HG03196 (cell line): ENCODE measurements around the gene BANF2.
"Not testable (repeated sequence)": the region's sequence is repeated elsewhere in the genome, so short reads cannot be mapped to it uniquely, and the experiment has no call there.

ENCODE experiments used
- ATAC-seq: cut with Tn5 transposase; IDR thresholded peaks from one replicate; pipeline ENCODE4 v1.9.1; 2021; ENCODE audit not compliant: unreplicated experiment

The BANF2 gene

DNA sequence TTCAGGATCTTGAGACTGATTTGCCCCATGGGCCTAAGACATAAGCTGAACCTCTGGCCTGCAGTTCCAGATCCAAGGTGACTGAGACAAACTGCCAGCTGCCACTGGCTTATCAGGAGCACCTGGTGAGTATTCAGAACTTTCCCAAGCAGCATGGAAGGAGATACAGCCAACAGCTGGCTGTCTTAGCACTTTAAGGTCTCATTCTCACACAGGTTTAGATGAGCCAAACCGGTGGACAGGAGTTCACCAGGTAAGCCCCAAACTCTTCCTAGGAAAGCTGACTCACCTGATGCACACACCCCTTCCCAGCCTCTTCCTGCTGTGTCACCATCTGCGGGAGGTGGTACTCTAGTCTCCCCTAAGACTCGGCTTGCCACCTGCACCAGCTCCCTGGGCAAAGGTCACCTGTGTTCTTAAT is at the start of gene BANF2:
Gene BANF2, plus strand, starts transcription at position 36 of the 421 bp plus-strand sequence. CDS start 25,060 bp downstream, outside the sequence.
- no peak for ATAC-seq

DNA sequence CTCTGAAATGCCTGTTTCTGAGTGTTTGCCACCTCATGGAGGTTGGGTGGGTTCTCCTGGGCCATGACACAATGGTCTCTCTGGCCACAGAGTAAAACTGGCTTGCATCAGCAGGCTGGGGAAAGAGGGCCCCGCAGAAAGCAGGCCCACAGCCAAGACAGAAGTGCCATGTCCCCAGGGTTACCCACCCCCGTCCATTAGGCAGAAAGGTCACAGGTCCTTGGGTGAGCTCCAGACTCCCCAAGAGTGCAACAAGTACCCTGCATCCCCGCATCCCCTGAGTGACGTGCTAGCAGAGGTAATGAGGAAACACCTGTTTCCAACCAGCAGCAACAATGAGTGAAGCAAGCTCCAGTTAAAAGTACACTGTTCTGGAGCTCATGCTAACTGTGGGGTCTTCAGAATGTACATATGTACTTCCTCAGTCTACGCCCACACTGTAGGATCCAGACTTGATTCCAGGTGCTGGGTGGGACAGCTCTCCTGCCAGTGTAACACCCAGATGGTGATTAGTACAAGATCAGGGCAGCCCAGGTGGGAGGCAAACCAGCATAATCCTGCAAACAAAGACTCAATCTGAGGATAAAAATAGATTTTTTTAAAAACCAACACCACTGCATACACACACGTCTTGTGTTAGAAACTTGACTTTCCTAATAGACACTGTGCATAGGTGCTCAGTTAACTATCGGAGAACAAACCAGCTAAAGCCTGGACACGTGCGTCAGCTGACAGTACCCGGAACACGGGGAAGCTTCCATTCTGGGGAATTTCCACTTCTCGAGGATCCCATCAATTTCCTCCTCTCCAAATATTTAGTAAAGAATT is 49.3 kb upstream of the BANF2 start:
- no peak for ATAC-seq

DNA sequence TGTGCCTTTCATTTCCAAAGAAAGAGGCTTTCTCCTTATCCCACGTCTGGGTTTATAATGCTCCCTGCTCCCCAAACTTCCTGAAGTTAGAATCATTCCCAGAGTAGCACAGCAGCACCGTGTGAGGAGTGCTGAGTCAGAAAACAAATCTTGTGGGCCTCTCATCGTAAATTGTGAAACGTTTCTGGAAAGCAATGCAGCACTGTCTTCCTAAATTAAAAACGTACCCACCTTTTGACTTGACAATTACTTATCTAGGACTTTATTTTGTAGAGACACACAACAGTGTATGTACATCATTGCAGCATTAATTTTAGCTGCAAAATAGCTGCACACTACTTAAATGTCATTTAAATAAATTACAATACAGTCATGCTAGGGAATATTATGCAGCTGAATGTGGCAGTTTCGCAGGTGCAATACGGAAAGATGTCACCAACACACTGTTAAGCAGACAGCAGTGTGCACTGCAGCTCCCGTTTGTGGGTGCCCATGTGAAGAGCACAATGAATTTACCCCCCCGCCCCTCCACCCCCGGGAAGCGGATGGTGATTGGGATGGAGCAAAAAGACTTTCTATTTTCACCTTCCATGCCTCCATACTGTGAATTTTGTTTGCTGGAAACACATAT is 48.5 kb upstream of the BANF2 start:
- no peak for ATAC-seq

DNA sequence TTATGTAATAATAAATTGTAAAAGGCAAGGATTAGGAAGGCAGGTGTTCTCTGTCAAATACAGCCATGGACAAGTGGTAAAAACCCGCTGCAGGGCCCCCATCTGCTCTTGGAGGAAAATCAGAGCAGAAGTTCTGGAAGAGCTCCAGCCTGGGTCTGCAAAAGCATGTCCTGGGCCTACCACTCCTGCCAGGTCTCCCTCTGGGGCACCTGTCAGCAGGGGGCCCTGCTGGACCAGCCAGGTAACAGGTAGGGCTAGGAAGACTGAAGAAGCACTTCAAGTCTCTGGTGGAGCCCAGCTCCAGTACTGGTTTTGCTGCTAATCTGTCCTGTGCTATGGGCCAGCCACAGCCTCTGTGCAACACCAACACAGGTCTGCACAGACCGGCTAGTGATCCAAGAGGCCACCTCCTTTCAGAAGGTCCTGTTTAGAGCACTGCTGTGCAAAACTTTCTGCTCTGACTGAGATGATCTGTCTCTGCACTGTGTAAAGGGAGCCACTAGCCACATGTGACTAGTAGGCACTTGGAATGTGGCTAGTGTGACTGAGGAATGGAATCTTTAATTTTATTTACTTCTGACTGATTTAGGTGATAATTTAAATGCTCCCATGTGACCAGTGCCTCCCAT is 47.9 kb upstream of the BANF2 start:
- no peak for ATAC-seq

DNA sequence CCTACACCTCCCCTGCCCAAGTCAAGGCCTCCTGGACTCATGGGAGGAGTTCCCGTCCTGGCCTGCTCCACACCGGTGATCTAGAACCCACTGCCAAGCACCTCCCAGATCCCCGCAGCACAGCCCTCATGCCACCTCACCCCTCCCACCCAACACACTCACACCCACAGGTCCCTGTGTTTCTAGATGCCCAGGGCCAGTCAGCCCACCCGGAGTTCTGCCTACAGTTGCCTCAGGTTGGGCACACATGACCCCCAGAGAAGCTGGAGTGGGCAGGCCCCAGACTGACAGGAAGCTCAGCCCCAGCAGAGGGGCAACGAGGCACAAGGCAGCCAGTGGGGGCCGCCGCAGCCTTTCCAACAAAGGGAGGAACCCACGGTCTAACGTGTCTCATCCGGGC is 47.4 kb upstream of the BANF2 start:
- ATAC-seq = no peak

DNA sequence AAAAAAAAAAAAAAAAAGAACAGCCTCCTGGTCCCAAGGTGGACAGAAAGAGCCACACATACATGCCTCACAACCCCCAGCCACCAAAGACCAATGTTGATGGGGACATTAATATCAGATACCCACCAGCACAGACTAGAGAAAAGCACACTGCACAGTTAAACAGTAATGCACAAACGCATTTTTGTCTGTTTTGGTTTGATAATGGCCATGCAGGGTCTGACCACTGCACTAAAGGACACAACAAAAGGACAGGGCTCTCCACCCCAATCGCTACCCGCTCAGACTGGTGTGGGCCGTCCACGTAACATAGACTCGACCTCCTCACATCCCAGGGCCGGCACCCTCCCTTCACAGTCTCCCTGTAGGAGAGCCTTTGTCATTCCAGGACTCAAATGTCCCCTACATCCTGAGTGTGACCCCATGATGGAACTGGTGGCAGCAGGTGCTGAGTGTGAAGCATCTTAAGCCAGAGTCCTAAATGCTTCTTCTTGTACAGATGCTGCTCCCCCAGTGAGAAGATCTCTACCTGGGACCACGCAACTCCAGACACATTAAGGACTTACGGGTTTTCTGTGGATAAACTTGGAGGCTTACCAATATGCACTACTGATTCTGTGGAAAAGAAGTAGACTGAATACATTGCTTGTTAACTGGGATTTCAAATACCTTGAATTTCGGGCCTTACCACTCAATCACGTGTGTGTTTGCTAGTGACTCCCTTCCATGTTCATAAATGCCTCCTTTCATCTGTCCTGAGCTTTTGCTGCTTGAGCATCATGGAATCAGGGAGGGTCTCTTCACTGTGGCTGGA is 45.7 kb upstream of the BANF2 start:
- ATAC-seq = no peak

DNA sequence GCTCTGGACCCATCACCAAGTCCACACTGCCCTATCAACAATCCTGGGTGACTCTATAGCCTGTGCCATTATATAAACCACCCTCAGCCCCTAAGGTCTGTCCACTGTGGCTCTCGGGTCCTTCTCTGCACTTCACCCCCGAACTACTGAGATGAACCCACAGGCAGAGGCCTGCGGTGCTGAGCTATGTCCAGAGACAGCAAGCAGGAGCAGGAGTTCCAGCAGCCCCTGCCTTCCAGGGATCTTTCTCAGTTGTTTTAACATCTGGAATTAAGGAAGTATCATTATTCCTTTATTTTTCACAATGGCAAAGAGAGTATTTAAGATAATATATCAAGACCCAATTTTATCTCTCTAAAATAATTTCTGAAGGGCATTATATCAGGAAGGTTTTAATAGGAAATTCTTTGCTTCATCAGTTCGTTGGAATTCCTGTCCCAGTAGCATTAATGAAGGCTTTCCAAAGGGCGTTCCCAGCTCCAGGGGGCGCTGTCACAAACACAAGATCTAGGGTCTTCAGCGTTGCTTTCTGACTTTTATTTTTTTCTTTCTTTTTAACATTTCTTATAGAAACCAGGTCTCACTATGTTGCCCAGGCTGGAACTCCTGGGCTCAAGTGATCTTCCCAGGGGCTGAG is 45.0 kb upstream of the BANF2 start:
- no peak for ATAC-seq

DNA sequence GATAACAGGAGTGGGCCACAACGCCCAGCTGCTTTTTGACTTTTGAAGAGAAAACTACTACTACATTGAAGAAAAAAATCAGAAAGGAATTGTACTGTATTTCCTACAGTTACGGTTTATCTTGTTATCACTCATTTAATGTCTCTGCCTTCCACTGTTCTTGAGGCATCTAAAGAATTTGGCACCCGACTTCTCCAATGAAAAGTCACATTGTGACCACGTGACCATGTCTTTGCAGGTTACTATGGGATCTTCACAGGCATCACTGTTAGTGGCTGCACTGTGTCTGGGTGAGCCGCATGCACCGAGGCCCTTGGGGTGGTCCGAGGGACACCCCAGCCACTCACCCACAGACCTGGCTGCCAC is 44.5 kb upstream of the BANF2 start:
- no peak for ATAC-seq

DNA sequence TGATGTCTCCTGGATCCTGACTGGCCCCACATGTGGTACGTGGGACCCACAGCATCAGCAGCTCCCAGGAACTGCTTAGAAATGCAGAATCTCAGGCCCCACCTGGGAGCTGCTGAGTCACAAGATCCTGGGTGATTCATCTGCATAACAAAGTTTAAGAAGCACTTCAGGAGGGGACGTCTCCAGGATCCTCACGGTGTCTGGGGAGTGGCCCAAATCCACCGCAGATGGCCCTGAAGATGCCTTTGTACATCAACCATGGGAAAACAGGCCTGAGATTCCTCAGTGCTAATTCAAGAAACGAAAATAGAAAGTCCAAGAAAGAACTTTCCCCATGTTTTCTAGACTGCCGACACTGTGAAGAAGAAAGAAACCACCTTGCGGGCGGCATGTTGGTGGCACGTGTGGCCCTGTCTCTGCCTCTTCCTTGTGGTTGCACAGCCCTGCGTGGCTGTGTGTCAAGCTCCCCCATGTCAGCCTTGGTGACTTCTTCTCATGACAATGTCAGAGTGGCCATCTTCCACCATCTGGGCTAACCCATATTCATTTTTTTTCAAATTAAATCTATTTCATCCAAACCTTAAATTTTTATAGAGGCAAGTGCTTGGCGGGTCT is 43.8 kb upstream of the BANF2 start:
- no peak for ATAC-seq

DNA sequence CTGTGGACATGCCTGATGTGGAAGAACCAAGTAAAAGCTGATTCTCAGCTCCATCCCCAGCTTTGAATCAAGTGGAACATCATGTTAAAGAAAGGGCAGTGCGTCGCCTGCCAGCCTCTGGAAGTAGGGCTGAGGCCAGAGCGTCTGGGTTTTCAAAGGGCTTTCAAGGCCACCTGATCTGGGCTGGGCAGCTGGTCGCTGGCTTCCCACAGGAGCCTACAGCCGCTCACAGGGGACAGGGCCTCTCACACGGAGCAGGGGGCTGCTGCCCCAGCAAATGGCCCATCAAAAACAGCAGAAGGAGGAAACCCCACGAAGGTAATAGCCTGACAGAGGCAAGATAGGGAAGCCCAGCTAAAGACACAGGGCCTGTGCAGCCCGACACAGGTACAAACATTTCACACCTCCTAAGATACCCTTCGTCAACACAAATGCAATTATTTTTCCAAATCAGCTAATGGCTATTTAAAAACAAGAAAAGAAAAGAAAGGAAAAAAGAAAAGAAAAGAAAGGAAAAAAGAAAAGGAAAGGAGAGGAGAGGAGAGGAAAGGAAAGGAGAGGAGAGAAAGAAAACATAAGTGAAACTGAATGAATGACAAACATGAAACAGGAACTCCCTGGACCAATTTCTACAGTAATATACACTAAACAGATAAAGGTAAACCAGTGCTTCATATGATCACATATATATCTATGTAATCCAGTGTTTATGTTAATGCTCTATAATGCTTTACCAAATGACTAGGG is 42.5 kb upstream of the BANF2 start:
- no peak for ATAC-seq

DNA sequence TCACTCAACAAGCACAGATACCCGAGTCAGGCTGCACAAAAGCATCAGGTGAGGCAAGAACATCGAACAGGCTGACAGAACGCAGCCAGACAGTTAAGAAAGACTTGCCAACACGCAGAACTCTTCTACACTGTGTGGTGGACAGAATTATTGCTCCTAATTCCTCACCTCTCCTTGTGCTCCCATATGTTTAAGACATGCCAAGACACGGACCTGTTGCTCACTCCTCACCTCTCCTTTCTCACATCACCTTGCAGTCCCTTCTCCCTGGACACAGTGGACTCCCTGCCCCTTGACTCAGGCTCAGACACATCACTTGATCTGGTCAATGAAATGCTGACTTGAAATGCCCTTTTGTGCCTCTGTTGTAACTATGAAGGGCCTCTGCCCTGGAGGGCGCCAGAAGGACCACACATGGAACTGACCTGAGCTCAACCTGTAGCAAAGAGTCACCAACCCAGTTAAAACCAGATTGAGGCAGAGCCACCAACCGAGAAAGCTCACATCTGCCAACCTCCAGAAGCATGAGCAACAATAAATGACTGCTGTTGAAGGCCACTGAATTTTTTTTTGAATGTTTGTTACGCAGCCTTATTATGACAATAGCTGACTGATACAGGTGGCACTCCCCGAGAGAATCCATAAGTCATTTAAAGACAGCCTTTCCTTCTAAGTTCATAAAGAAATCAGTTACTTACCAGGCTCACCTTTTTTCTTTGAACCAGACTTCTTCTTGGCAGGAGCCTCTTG is 41.7 kb upstream of the BANF2 start:
- ATAC-seq = no peak

DNA sequence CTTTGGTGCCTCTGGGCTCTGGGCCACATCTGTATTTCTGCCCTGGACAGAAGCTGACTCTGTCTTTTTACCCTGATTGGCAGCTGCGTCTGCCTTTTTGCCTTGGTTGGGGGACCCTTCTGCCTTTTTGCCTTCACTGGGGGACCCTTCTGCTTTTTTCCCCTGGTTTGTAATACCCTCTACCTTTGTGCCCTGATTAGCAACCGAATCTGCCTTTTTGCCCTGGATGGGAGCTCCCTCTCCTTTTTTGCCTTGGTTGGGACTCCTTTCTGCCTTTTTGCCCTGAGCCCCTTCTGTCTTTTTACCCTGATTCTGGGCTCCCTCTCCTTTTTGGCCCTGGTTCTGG is 41.1 kb upstream of the BANF2 start:
- no peak for ATAC-seq

DNA sequence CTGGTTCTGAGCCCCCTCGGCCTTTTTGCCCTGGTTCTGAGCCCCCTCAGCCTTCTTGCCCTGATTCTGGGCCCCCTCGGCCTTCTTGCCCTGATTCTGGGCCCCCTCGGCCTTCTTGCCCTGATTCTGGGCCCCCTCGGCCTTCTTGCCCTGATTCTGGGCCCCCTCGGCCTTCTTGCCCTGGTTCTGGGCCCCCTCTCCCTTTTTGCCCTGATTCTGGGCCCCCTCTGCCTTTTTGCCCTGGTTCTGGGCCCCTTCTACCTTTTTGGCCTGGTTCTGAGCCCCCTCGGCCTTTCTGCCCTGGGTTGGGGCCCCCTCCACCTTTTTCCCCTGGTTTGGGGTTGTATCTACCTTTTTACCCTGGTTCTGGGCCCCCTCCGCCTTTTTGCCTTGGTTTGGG is 40.4 kb upstream of the BANF2 start:
- not testable (repeated sequence) for ATAC-seq

DNA sequence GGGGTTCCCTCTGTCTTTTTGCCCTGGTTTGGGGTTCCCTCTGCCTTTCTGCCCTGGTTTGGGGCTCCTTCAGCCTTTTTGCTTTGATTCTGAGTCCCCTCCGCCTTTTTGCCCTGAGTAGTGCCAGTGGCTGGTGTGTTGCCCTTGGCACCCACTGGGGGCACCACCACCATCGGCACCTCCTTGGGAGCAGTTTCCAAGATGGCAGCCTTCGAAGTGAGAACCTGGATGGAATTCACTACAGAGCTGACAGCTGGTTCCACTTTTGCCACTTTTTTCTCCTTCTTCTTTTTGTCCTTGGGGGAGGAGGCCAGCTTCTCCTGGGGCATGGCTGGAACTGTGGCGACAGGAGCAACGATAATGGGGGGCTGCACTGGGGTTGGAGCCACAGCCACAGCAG is 40.0 kb upstream of the BANF2 start:
- no peak for ATAC-seq

DNA sequence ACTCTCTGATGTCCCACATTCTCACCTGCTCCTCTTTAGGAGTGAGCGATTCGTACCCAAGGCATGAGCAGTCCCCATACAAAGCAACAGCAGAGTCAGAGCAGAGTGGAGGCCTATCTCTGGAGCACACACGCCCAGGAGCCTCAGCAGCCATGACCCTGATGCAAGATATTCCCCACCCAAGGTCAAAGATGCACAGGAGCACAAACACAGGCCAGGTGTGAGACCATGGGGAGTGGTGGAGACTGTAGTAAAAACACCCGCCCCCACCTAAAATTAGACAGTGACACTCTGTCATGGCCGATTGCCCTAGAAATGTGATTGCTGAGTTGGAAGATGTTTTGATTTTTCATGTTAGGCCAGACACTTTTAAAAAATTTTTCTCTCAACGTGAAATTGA is 39.1 kb upstream of the BANF2 start:
- ATAC-seq = no peak

DNA sequence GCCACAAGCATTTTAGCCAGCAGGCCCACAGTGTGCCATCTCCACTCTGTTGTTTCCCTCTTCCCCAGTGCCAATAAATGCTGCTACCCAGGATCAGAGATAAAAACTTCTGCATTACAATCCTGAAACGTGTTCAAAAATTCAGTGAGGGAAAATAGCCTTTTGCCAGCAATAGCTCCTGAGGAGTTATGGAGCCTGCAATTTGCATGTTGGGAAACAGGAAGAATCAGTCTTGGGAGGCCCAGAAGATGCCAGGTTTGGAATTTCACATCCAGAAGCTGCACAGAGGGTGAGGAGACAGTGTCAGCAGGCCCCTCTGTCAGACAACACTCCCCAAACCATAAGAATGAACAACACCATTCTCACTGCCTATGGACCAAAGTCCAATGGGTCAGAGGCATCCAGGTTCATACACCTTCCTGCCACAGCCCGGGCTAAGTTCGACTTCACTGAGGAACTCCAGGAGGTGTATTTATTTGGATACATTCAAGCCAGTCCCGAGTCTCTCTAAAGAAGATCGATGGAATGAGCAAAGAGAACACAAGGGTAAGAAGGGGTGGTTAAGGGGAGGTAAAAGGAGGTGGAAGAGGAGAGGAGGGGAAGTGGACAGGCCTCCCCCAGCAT is 38.5 kb upstream of the BANF2 start:
- ATAC-seq = no peak

DNA sequence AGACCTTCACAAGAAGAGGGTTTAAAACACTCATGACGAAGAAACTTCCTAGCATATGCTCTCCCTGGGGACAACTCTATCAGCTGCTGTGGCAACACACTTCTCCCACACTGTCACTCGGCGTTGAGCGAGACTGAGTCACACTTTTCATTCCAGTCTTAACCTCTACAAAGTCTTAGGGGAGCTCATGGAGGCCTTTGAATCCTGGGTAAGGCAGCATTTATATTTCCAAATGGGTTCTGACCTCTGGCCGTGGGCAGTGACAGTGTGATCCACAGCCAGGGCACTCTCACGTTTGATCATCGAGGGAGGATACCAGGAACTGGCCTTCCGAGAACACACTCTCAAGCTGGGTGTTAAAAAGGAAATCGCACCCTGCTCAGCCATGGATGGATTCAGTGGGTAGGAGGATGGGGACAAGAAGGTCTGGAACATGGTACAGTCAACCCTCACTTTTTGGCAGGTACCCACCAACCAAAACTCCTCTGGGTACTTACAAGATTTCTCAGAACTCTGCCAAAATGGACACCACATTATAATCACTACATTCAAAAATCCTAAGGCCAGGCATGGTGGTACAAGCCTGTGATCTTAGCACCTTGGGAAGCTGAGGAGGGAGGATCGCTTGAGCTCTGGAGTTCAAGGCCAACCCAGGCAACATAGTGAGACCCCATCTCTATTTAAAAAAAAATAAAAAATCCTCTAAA is 37.3 kb upstream of the BANF2 start:
- ATAC-seq = no peak

DNA sequence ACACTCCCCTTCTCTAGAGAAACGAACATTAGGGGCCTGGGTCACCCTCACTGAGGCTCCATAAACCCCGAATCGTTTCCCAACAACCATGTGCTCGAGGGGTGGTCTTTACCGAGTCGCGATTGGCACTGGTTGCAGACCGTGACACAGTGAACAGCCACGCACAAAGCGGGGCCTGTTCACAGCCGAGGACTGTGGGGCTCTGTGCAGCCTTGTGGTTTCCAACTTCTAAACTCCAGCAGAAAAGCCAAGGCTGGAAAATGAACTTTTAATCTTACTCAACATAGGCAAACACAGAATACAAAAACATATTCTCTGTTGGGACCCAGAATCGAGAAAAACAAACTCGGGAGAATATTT is 36.7 kb upstream of the BANF2 start:
- ATAC-seq = no peak
